ENCODE measurements around the gene CCL24.
"Not testable (repeated sequence)": the region's sequence is repeated elsewhere in the genome, so short reads cannot be mapped to it uniquely, and the experiment has no call there.

Gene CCL24

GRCh38 chr7:75780647-75781273 is 32.8 kb downstream of the CCL24 start:
- not testable (repeated sequence) for DNase-seq (ENCODE audit: low read depth)

GRCh38 chr7:75779516-75779915 is 34.1 kb downstream of the CCL24 start:
- DNase-seq (ENCODE audit: low read depth) = not testable (repeated sequence)

GRCh38 chr7:75779035-75779434 is 34.6 kb downstream of the CCL24 start:
- DNase-seq (ENCODE audit: low read depth) = not testable (repeated sequence)

- peak; percentile 32 for DNase-seq (ENCODE audit: low read depth)
Measured at GRCh38 chr7:75776295-75776971, 37.2 kb downstream of the CCL24 start.

- DNase-seq (ENCODE audit: low read depth) = not testable (repeated sequence)
Measured at GRCh38 chr7:75773958-75774357, 39.6 kb downstream of the CCL24 start.

GRCh38 chr7:75772081-75773077 is 41.2 kb downstream of the CCL24 start, which contains the start of gene CCL26:
Gene CCL26, minus strand, starts transcription at chr7:75772211. Its CDS starts 35 bp downstream, at chr7:75772176.
- DNase-seq (ENCODE audit: low read depth) = no peak

- DNase-seq (ENCODE audit: low read depth) = no peak
Measured at GRCh38 chr7:75771224-75771623, 42.4 kb downstream of the CCL24 start.

GRCh38 chr7:75762350-75762917 is 51.2 kb downstream of the CCL24 start:
- no peak for DNase-seq (ENCODE audit: low read depth)

GRCh38 chr7:75761801-75762200 is 51.8 kb downstream of the CCL24 start:
- not testable (repeated sequence) for DNase-seq (ENCODE audit: low read depth)

Data from activated gamma-delta T cell treated with anti-CD3 and anti-CD28 coated beads, Interleukin-2, amount 50 U/mL, for 16 hours (primary cell).